Activated T-helper 17 cell treated with anti-CD3 and anti-CD28 coated beads, Interleukin-2, amount 50 U/mL, for 72 hours (primary cell): Measurements from ENCODE around the gene DSG3. TPM values are rescaled to one million over a fixed set of nuclear protein-coding genes. Genes with fewer than 3 reads are reported as not detected.
A peak's percentile ranks its signal among the peaks of the same experiment; 100 is the strongest.
"Not testable (repeated sequence)": the region's sequence is repeated elsewhere in the genome, so short reads cannot be mapped to it uniquely, and the experiment has no call there.

Experiments used
- ATAC-seq: fragments of 150-1000 bp; cut with Tn5 transposase; replicated peaks from 2 replicates; pipeline ENCODE4 v1.10.0; 2021; ENCODE audit warnings: mild to moderate bottlenecking, moderate library complexity
- H3K27ac Mint-ChIP-seq: one replicate; pipeline ENCODE4 v1.8.0; 2022; ENCODE audit warnings: mixed read lengths
- H3K27me3 Mint-ChIP-seq: one replicate; pipeline ENCODE4 v1.8.0; 2022; ENCODE audit warnings: mixed read lengths
- H3K36me3 Mint-ChIP-seq: one replicate; pipeline ENCODE4 v1.8.0; 2022; ENCODE audit warnings: low read depth, mild to moderate bottlenecking, mixed read lengths
- H3K4me1 Mint-ChIP-seq: one replicate; pipeline ENCODE4 v1.8.0; 2022; ENCODE audit warnings: mixed read lengths
- H3K4me3 Mint-ChIP-seq: one replicate; pipeline ENCODE4 v1.8.0; 2022; ENCODE audit warnings: mild to moderate bottlenecking, mixed read lengths
- H3K9me3 Mint-ChIP-seq: one replicate; pipeline ENCODE4 v1.8.0; 2022; ENCODE audit warnings: mixed read lengths
- total RNA-seq, 2 donors: library from RNA; stranded (reverse); gene quantifications; one replicate each; pipeline ENCODE4 v1.2.3, GENCODE V29; 2022

Gene DSG3
- total RNA-seq, 2 donors from 2014 or later = not detected

DNA sequence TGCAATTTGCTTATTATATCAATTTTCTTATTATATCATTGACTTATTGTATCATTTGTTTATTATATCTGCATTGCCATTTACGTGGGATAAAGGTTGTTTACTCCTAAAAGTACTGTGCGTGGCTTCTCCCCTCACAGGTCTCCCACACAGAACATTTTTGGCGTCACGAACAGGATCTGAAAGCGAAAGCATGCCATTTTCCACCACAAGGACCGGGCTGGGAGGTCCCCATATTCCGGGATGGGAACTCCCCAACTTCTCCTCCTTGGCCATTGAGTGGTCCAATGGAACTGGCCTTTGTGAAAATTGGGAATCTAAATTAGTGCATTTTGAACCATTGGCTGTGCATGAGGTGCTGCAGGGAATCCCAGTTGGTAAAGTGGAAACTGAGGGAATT, 45.6 kb downstream of the DSG3 start:
- Mint-ChIP-seq H3K9me3 (no peaks in the 10 kb centered on the region), H3K27me3 (peaks cover 28% of the 10 kb centered on the region), H3K27ac (no peak overlapping the region), H3K4me3 (no peak overlapping the region), H3K4me1 (no peaks in the 10 kb centered on the region), H3K36me3 (no peaks in the 10 kb centered on the region)
- ATAC-seq = no peak

DNA sequence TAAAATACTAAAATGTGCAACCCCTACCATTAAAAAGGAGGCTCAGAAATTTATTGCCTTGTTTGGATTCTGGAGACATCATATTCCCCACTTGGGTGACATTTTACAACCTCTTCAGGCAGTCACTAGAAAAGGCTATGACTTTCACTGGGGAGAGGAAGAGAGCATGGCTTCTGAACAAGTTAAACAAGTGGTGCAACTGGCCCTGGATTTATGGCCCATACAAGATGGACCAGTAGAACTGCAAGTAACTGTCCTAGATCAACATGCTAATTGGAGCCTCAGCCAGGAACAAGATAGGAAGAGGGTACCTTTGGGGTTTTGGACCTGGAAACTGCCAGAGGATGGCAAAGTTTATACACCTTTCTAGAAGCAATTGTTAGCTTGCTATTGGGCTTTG, 46.4 kb downstream of the DSG3 start:
- Mint-ChIP-seq H3K27ac (no peak overlapping the region), H3K27me3 (peaks cover 33% of the 10 kb centered on the region), H3K4me3 (no peak overlapping the region), H3K9me3 (no peaks in the 10 kb centered on the region), H3K36me3 (no peaks in the 10 kb centered on the region), H3K4me1 (no peaks in the 10 kb centered on the region)
- ATAC-seq = no peak

DNA sequence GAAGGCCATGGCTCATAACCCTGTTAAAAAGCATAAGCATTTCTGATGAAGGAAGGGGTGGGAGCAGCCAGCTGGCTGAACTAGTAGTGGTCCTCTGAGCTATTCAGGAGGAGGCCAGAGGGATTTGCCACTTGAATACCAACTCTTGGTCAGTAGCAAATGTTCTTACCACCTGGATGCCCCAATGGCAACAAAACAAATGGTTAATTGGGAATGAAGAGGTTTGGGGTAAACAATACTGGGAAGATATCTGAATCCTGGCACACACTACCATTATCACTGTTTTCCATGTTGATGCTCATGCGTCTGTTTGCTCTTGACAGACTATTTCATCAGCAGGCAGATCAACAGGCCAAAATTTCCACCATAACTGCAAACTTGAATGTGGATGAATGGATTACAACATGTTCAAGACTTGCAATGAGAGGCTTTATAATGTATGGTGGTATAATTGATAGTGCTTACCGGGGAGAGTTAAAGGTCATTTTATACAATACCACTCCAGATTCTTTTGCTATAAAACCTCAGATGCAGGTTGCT, 47.2 kb downstream of the DSG3 start:
- H3K9me3 Mint-ChIP-seq, H3K27ac Mint-ChIP-seq, H3K4me3 Mint-ChIP-seq, H3K4me1 Mint-ChIP-seq, ATAC-seq, H3K36me3 Mint-ChIP-seq: not testable (repeated sequence)
- H3K27me3 Mint-ChIP-seq = peaks cover 39% of the 10 kb centered on the region

DNA sequence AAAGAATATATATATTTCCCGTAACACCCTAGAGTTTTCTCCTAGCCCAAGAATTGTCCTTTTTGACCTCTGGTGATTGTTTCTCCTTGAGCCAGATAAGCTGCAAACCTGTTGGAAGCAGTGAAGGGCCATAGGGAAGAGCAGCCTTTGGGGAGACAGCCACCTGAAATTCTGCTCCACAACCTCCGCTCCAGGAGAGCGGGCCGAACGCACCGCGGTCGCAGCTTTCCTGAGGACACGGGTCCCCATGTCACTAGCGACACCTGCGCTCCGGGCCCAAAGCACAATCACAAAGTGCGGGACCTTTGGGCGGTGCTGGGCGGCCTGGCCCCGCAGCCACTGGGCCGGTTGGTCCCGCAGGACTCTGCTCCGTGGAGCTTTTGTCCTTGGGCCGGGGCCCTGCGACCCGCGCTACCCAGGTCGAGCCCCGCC, 49.9 kb downstream of the DSG3 start:
- Mint-ChIP-seq H3K4me1 (no peaks in the 10 kb centered on the region), H3K27me3 (peaks cover 47% of the 10 kb centered on the region), H3K27ac (no peak overlapping the region), H3K36me3 (no peaks in the 10 kb centered on the region), H3K4me3 (no peak overlapping the region), H3K9me3 (no peaks in the 10 kb centered on the region)
- no peak for ATAC-seq

DNA sequence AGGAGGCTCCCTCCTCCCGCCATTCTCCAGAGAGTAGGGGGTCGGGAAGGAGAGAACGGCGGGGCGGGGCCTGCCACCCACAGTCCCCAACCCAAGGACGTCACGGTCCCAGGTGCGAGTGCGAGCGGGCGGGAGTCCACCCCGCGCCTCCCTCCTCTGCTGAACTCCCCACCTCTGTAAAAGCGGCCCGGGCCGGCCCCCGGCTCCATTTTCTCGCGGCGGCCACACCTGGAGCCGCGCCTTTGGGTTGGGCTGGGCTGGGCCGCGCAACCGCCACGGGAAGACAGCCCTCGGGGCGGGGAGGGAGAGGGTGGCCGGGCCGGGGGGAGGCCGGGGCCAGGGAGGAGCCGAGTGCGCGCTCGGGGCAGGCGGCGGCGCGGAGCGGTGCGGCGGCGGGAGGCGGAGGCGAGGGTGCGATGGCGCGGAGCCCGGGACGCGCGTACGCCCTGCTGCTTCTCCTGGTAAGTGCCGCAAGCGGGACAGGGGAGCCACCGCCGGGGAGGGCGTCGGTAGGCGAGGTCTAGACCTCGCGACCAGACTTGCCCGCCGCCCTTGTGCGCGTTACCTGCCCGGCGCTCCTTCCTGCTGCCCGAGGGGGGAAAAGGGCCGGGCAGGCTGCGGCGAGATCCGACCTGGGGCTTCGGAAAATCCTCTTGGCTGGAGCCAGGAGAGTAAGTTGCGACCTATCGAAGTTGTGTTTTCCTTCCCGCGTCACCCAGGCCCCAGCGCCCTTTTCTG, 50.5 kb downstream of the DSG3 start, which contains the start of gene DSG2:
Gene DSG2, plus strand, starts transcription at position 342 of the 738 bp plus-strand sequence. Its CDS starts 75 bp downstream, at position 417.
- Mint-ChIP-seq H3K27me3 (peaks cover 47% of the 10 kb centered on the region), H3K36me3 (no peaks in the 10 kb centered on the region), H3K9me3 (no peaks in the 10 kb centered on the region), H3K4me1 (no peaks in the 10 kb centered on the region), H3K27ac (no peak within 1 kb of the TSS), H3K4me3 (peak within 1 kb of the TSS; percentile 42)
- ATAC-seq = peak; percentile 38

DNA sequence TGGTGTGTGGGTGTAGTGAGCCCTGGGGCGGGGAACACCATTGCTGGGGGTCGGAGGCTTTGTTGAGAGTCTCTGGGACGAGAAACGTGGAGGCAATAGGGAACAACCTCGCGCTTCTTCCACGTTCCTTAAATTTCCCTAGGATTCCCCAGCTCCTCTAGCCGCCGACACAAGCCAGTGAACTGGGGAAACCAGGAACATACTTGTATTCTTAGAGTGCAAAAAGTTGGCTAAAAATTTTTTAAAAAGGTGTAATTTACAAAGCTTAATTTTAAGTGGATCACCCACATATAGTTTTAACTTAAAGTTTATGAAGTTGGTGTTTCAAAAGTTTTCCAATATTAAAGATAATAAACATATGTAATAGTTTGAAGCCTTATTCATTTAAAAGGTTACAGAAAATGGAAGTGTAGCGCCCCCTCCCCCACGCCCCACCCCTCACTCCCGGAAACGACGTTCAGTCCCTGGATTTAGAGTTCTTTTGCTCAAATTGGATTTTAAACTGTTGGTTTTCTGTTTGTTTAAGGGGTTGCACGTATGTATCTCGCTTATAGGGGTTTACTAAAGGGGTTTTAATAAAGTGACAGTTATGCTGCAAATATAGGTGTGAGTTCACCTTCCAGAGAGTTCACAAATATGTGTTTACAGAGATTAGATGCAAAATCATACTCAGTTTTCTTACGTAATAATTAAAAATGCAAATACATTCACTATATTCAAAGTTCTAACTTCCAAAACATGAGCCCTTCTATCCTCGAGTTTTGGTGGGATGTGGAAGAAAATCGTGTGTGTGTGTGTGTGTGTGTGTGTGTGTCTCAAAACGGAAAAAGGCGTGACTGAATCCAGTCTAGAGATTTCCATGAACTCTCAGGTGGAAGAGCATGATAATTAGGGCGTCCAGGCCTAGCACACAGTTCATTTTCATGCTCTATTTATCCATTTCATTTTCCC, 51.3 kb downstream of the DSG3 start:
- Mint-ChIP-seq H3K27me3 (peaks cover 46% of the 10 kb centered on the region), H3K9me3 (no peaks in the 10 kb centered on the region), H3K36me3 (no peaks in the 10 kb centered on the region), H3K4me3 (peak overlapping the region; percentile 42), H3K27ac (no peak overlapping the region), H3K4me1 (no peaks in the 10 kb centered on the region)
- ATAC-seq = no peak

DNA sequence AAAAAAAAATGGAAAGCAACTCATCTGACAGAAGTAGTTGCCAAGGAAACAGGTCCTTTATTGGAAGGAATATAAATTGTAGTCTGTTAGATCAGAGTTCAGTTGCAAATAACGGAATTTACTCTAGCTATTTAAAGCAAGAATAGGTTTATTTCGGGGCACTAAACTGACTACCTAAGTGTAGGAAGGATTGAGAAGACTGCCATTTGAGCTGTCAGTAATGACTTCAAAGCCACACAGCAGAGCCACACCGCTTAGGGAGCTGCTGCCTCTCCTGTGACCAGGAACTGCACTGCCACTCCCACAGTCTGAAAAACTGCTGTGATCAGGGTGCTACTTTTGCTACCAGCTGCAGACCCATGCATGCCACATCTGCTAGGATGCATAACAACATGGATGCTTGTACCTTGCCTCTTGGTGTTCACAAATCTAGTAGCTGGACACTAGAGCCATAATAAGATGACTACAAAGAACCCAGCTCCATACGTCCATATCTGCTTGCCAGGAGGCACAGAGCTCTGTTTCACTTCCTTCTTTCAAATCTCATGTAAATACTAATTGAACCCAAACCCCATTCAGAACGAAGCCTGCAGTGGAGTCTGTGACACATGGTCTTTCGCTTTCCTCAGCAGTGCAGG, 52.6 kb downstream of the DSG3 start:
- H3K4me1 Mint-ChIP-seq = no peaks in the 10 kb centered on the region
- no peak overlapping the region for H3K4me3 Mint-ChIP-seq
- H3K36me3 Mint-ChIP-seq = no peaks in the 10 kb centered on the region
- peaks cover 37% of the 10 kb centered on the region for H3K27me3 Mint-ChIP-seq
- H3K27ac Mint-ChIP-seq = no peak overlapping the region
- H3K9me3 Mint-ChIP-seq = no peaks in the 10 kb centered on the region
- ATAC-seq = no peak

DNA sequence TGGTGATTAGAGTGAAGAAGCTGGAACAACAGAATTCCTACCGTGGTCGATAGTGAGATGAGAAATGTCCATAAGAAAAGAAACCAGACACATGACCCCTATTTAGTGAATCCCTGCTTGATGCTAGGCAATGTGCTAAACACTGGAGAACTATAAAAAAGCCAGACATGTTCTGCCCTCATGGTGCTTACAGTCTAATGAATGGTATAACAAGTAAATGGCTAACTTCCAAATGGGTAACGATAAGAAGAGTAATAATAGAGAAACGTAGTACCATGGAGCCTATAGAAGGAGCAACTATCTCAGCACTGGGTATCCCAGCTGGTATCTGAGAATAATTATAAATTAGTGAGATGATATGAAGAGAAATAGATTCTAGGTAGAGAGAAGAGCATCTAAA, 55.5 kb downstream of the DSG3 start:
- H3K9me3 Mint-ChIP-seq = no peaks in the 10 kb centered on the region
- H3K36me3 Mint-ChIP-seq = no peaks in the 10 kb centered on the region
- H3K27me3 Mint-ChIP-seq = peaks cover 19% of the 10 kb centered on the region

DNA sequence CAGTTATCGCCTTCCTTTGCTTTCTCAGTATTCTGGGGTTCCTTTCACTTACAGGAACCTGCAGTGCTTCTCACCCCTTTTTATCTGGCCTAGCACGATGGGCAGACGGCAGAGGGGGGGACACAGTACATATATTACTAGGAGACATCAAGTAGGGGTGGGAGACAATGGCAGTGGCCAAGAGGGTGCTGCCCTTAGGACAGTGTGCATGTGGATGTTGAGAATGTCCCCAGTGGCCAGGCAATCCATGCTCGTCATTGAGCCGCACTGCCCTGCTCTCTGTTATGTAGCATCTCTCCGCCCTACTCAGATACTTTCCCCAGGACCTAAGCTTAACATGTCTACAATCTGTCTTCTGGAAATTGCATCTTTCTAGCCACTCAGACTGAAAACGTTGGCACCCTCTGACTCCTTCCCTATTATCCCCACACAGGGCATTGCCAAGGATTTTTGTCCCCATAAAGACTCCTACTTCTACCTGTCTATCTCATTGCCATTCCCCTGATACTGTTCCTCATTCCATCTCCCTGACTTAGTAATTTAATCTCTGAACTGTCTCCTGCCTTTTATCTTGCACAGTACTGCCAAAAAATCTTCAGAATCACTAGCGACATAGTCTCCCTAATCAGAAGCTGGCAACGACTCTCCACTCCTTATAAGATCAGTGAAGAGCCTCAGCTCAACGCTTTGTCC, 57.1 kb downstream of the DSG3 start:
- no peak for ATAC-seq
- Mint-ChIP-seq H3K4me1 (no peaks in the 10 kb centered on the region), H3K36me3 (no peaks in the 10 kb centered on the region), H3K27ac (no peak overlapping the region), H3K27me3 (peaks cover 11% of the 10 kb centered on the region), H3K9me3 (no peaks in the 10 kb centered on the region), H3K4me3 (no peak overlapping the region)

More for the DNA sequence above, 55.5 kb downstream of the DSG3 start:
- Mint-ChIP-seq H3K4me1 (no peaks in the 10 kb centered on the region), H3K4me3 (no peak overlapping the region), H3K27ac (no peak overlapping the region)
- ATAC-seq = no peak

DNA sequence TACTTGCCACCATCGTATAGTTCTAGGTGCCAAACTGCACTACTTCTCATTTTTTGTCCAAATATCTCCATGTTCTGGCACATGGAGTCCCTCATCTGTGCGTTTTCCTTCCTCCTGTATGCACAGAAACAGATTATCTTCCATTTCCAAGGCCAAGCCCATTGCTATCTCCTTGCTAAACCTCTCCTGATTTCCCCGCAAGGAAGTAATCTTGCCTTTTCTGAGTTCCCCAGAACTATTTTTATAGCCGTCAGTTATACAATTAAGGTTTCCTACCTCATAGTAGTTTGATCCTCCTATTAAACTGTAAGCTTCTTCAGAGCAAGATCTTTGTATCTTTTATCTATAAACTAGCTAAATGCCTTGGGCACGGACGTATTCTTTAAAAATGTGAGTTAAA, 57.6 kb downstream of the DSG3 start:
- H3K9me3 Mint-ChIP-seq = no peaks in the 10 kb centered on the region
- no peaks in the 10 kb centered on the region for H3K4me1 Mint-ChIP-seq
- no peak overlapping the region for H3K27ac Mint-ChIP-seq
- ATAC-seq = no peak
- no peaks in the 10 kb centered on the region for H3K36me3 Mint-ChIP-seq
- peaks cover 11% of the 10 kb centered on the region for H3K27me3 Mint-ChIP-seq
- H3K4me3 Mint-ChIP-seq = no peak overlapping the region

DNA sequence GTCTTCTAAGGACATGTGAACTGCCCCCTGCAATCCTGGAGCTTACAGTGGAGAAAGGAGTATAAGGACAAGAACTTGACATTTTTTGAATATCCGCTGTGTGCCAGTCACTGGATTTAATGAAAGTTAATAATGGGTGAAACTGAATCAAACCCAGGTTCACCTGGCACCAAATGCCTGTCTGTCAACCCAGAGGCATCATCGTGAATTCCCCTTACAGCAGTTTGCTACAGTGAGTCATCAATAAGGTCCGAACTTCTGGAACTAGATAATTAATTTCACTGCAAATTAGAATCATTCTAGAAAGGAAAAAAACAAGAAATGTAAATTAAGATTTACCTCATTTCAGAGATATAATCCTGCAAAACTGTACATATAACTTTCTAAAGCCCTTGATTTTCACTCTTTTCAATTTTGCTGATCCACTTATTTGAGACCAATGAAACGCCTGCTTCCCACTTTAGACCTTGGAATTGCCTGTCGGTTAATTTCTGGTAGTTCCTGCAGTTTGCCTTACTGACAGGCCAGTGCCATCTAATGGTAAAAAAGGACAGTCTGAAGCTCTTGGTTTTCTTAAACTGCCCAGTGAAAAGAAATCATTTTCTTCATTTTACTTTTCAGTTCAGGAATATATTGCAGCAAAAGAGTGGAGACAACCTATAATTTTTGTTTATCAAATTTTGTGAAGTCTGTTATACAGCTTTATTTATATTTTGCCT, 58.6 kb downstream of the DSG3 start:
- no peaks in the 10 kb centered on the region for H3K9me3 Mint-ChIP-seq
- no peaks in the 10 kb centered on the region for H3K4me1 Mint-ChIP-seq
- no peaks in the 10 kb centered on the region for H3K36me3 Mint-ChIP-seq
- no peak overlapping the region for H3K4me3 Mint-ChIP-seq
- H3K27ac Mint-ChIP-seq = no peak overlapping the region
- H3K27me3 Mint-ChIP-seq = peaks cover 8% of the 10 kb centered on the region
- no peak for ATAC-seq

DNA sequence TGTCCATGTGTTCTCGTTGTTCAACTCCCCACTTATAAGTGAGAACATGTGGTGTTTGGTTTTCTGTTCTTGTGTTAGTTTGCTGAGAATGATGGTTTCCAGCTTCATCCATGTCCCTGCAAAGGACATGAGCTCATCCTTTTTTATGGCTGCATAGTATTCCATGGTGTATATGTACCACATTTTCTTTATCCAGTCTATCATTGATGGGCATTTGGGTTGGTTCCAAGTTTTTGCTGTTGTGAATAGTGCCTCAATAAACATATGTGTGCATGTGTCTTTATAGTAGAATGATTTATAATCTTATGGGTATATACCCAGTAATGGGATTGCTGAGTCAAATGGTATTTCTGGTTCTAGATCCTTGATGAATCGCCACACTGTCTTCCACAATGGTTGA, 59.6 kb downstream of the DSG3 start:
- ATAC-seq, H3K27ac Mint-ChIP-seq, H3K36me3 Mint-ChIP-seq, H3K9me3 Mint-ChIP-seq, H3K27me3 Mint-ChIP-seq, H3K4me1 Mint-ChIP-seq, H3K4me3 Mint-ChIP-seq: not testable (repeated sequence)

DNA sequence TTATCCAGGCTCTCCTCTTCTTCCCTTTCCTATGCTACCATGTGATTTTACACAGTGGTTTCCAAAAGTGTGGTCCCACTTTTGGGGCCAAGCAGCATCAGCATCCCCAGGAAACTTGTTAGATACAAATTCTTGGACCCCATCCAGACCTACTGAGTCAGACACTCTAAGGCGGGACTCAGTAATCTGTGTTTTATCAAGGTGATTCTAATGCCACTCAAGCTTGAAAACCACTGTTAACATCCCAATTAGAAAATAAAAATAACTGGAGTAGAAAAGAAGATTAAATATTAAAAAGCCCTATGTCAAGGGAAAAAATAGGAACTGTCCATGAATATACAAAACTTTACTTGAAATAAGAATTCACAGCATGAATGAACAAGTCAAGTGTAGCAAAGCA, 61.2 kb downstream of the DSG3 start:
- no peaks in the 10 kb centered on the region for H3K9me3 Mint-ChIP-seq
- ATAC-seq = no peak
- no peaks in the 10 kb centered on the region for H3K36me3 Mint-ChIP-seq
- H3K27ac Mint-ChIP-seq = no peak overlapping the region
- H3K4me1 Mint-ChIP-seq = no peaks in the 10 kb centered on the region
- H3K4me3 Mint-ChIP-seq = no peak overlapping the region
- H3K27me3 Mint-ChIP-seq = peaks cover 11% of the 10 kb centered on the region
